Esophagus squamous epithelium (tissue), 4 donors: ENCODE measurements around the gene CDYL.

Experiments used
- CTCF ChIP-seq, 6 experiments: fragments of 450-650 bp in 4 of 6; fragments of 200-600 bp in 2 of 6; sonication (generic) in 2 of 6; IDR thresholded peaks; one replicate each; pipeline ENCODE4 v1.5.1; 2016 to 2019; ENCODE audit warnings: antibody characterized with exemption in 6 of 6, mild to moderate bottlenecking in 4 of 6, moderate library complexity in 4 of 6
- POLR2A ChIP-seq, 4 donors: fragments of 450-650 bp; IDR thresholded peaks; one replicate each; pipeline ENCODE4 v1.6.1; 2017; ENCODE audit warnings: antibody characterized with exemption in 4 of 4, mild to moderate bottlenecking in 4 of 4, moderate library complexity in 3 of 4

DNA sequence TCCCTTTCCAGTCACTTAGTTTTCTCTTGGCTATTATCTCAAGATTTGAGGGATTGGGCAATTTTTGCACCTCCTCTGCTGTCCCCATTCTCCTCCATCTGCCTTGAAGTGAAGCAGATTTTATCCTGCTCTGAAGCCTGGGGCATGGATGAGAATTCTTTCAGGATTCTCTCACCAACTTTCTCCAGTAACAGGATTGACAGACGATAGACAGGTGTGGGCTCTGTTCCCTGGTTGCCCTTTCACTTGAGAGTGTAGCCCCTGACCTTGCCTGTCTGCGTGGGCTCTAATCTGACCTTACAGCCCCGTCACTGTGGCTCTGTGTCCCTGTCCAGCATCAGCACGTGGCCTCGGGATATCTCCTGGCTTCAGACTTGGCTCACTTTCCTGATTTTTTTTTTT lies 27.1 kb downstream of the CDYL start:
- no peak for TF ChIP-seq CTCF (IDR thresholded peaks at IDR 0.05)
- no peak for TF ChIP-seq POLR2A (IDR thresholded peaks at IDR 0.05)
